ENCODE data around the gene COQ10B.
A peak's percentile ranks its signal among the peaks of the same experiment; 100 is the strongest.

COQ10B gene

DNA sequence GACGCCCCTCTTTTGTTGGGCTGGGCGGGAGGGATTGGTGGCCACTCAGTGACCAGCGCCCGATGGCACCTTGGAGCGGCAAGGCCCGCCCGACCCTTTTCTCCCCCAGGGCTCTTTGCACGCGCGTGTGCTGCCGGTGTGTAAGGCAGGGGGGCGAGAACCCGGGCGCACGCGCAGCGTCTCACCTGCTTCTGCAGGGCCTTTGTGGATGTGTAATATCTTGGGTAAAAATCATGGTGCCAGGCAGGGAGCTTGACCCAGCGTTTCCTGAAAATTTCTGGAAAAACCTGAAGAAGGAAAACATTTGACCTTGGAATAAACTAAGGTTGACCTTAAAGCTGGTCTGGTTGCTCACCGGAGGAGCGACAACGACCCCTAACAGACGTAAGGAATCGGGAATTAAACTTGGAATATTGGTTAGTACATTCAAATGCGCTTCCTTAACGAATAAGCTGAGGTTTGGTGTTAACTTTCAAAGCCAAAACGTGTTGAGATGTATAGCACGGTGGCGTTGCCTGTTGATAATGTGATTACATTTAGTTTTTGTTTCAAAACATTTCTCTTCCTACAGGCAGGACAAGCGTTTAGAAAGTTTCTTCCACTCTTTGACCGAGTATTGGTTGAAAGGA lies 47.3 kb downstream of the COQ10B start:
- no peak for DNase-seq (ENCODE audit: low read depth)

DNA sequence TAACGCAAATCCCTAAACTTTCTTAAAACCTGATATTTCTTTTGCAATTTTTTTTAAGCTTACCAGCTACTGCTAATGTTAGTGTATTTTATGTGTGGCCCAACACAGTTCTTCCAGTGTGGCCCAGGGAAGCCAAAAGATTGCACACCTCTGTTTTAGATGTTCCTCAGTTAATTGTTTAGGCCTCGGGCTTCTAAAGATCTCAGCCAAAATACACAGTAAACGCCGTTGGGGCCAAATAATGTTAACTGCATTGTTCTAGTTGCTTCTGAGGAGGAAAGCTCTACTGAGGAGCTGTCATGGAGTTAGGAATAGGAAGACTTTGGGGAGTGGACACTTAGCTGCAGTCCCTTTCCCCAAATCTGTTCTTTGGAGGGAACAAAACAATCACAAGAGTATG lies 48.8 kb downstream of the COQ10B start:
- DNase-seq (ENCODE audit: low read depth): no peak

DNA sequence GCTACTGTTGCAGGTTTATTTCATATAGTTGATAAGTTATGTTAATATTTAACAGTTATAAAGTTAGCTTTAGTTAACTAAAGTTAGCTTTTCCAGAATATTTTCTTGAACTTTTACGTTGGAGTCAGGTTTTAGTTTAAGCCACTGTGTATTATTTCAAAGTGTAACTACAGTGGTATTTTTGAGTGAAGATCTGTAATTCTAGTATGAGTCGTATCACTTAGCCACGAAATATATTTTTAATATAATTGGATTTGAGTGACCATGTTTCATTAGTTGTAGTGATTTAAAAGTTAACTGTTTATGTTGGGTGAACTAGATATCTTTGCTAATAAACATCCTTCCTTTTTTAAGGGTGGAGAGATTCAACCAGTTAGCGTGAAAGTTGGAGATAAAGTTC lies 49.3 kb downstream of the COQ10B start:
- DNase-seq (ENCODE audit: low read depth): no peak

DNA sequence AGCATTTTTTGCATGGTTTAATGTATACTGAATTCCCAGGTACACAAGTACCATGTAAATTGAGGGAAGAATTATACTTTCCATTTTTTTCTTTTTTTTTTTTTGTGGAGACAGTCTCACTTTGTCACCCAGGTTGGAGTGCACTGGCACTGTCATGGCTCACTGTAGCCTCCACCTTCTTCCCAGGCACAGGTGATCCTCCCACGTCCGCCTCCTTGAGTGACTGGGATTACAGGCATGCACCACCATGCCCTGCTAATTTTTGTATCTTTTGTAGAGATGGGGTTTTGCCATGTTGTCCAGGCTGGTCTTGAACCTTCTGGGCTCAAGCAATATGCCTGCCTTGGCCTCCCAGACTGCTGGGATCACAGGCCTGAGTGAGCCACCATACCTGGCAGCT lies 50.6 kb downstream of the COQ10B start:
- DNase-seq (ENCODE audit: low read depth): no peak

DNA sequence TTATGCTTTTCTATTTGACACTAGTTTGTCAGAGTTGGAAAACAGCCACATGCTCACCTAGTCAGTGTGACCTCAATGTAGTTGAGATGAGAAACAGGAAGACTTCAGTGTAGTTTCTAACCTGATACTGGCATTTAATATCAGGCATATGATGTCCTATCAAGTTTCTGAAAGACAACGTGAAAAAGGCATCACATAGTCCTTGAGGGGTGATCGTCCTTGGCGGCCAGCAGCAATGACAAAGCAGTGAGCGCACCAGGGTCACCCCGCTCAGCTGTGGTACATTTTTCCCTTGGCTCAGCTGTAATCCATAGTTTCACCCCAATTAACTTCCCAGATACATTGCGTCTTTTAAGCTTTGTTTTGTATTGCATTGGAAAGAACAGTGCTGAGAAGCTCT lies 51.2 kb downstream of the COQ10B start:
- DNase-seq (ENCODE audit: low read depth): no peak

DNA sequence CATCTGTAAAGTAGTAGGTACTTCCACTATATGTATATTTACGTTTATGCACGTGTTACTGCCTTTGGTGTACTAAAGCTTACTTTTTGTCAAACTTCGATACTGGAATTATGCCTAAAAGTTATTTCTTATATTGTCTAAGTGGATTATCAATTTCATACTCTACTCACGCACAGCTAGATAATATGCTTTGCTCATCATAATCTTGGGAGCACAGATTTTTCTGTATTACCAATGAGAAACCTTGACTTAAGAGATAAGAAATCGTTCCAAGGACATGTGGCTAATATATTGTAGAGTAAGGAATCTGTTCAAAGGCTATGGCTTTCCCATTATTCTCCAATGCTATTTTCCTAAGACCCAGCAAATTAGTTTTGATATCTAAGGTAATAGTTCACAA lies 53.3 kb downstream of the COQ10B start:
- DNase-seq (ENCODE audit: low read depth): no peak

DNA sequence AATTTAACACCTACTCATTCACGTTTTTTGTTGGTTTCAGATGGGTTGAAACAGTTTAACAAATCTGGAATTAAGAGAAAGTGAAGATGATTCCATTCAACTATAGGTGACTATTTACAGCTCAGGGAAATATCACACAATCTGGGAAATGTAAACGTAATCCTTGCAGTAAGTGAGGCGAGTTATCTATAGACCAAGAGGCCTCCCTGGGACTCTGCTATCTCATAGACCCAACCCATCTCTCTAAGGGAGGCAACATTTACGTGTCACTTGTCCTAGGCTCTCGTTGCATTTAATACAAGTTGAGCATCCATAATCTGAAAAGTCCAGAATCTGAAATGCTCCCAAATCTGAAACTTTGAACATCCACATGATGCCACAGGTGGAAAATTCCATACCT lies 60.6 kb downstream of the COQ10B start:
- DNase-seq (ENCODE audit: low read depth): no peak

DNA sequence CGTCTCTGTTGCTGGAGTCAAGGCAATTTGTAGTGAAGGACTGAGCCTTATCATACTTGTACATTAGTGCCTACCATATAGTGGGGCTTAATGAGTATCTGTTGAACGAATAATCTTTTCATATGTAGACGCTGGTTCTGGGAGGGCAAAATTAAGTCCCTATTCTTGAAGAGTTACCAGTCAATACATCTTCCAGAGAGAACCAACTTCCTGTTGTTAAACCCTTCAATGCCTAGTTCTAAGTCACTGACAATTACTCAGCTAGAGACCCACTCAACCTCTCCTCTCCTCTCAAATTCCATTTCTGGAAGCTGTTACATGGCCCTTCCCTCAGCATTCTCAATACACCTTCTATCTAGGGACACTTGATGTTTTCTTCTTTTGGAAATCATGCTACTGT lies 61.4 kb downstream of the COQ10B start:
- no peak for DNase-seq (ENCODE audit: low read depth)

DNA sequence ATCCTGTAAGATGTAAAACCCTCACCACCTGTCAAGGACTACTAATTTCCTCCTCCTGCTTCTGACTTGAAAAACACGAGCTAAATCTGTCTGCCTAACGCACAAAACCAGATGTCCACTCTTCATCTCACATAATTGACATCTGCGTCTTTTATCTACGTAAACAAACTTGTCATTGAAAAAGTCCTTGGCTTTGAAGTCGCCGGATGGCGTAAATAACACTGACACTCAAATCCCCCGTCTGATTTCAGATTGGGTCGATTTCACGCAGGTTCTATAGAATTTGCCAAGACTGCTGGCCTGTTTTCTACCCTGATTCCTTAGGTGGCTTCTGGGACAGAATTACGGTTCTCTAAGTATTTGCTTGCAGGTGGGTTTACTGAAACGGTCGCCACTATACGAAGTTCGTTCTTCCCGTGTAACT lies 62.0 kb downstream of the COQ10B start:
- DNase-seq (ENCODE audit: low read depth): no peak

DNA sequence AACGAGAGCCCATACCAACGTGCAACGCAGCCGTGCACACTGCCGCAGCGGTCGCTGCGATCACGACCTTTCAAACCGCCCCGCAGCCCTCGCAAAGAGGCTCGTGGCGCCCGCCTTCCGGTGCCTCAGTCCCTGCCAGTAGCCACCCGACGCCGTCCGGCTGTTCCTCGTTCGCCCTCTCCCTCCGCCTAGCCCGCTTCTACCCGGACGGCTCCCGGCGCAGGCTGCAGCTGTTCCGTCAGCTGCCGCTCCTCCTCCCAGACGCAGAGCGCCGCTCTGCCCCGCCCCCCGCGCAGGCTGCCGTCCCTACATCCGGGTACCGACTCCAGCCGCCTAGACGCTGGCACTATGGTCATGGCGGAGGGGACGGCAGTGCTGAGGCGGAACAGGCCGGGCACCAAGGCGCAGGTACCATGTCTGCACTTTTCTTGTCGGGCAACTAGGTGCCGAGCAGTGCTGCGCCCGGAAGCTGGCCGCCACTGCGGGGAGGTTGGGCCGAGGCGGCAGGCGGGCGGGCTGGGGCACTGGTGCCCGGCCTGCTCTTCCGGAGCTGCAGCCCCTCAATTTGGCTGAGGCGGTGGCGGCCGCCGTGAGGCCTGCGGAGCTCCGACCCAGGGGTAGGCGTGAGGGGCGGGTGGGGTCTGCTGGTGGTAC lies 62.5 kb downstream of the COQ10B start, which contains the start of gene MOB4:
Gene MOB4 (plus strand): TSS at position 328 of the 654 bp plus-strand sequence. CDS start 21 bp downstream, at position 349.
- peak; percentile 91 for DNase-seq (ENCODE audit: low read depth)

DNA sequence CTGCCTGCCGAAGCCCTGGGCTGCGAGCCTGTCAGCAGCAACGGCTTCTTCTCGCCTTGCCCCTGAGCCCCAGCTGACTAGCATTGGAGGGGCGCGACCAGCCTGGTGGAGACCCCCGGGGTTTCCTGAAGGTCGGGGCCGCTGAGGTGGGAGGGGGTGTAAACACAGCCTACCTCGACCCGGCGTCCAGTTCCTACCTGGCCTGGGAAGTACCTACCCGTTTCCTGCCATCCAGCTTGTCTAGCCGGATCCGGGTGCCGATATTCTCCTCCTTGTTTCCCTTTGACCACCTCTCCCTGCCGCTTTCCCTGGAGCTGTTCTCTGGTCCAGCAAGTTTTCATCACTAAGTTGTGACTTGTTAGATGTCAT lies 63.0 kb downstream of the COQ10B start:
- no peak for DNase-seq (ENCODE audit: low read depth)

DNA sequence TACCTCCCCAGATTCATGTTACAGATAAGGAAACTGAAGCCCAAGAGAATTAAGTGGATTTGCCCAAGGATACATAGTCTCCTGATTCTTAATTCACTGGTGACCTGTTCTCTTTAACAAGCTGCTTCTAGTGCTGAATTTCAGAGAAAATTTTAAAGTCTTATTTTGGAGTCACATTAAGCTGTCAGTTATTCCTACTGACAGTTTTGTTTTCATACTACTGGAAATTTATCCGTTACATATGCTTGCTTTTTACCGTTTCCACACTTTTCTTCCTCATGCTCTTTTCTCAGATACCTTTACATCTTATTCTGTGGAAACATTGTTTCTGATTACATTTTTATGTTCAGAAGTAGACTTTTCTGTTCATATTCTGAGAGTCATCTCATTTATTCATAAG lies 63.8 kb downstream of the COQ10B start:
- no peak for DNase-seq (ENCODE audit: low read depth)
